ENCODE data around the gene SPRYD3.
"Not testable (repeated sequence)": the region's sequence is repeated elsewhere in the genome, so short reads cannot be mapped to it uniquely, and the experiment has no call there.

Gene SPRYD3

DNA sequence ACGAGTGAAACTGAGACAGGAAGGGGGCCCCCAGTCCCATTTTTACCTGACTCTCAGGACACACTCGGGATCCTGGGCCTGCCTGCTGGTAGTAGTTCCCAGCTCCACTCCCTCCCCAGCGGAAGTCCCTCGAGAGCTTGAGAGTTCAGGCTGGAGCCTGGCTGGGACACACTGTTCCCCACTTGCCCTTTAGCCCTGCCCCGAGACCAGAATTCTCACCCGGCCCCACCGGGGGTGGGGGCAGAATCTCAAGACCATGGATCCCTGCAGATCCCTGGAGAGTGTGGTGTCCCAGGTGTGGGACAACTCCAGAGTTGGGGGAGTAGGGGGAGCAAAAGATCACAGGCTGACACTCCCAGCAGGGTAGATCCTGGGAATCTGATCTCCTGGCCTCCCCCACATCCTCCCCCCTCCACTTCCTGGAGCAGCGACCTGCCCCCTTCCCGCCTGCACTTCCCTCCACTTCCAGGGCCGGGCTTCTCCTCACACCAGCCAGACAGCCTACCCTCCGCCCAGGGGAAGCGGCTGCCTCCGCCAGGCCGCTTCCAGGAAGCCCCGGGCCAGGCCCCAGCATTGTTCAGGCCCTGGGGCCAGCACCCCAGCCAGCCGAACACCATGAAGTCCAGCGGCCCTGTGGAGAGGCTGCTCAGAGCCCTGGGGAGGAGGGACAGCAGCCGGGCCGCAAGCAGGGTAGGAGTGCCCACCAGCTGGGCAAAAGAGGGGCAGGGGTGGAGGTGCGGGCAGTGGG is 29.4 kb downstream of the SPRYD3 start, which contains the start of gene TNS2:
Gene TNS2, plus strand, starts transcription at position 495 of the 748 bp plus-strand sequence. Its CDS starts 121 bp downstream, at position 616.
- DNase-seq = peak; percentile 43

DNA sequence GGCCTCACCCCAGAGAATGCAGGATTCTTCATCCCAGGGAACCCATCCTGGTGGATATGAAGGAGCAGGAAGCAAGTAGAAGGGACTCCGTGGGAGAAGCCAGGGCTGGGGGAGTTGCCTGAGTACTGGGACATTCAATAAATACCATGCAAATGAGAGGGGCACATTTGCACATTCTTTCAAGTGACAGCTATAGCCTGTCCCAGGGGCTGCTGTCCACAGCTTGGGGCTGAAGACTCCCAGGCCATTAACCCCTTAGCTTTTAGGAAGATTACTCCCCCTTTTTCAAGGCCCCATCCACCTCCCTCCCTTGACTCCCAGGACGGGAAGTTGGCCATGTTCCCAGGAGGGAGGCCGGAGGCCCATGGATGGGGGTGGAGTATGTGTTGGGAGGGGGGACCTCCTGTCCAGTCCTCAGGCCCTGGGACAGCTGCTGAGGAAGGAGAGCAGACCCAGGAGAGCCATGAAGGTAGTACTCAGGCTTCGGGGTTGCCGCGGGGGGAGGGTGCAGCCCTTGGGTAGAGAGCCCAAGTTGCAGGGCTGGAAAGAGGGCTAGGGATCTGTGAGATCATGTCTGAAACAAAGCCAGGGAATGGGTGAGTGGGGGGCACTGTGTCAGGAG is 30.3 kb downstream of the SPRYD3 start:
- DNase-seq = no peak

DNA sequence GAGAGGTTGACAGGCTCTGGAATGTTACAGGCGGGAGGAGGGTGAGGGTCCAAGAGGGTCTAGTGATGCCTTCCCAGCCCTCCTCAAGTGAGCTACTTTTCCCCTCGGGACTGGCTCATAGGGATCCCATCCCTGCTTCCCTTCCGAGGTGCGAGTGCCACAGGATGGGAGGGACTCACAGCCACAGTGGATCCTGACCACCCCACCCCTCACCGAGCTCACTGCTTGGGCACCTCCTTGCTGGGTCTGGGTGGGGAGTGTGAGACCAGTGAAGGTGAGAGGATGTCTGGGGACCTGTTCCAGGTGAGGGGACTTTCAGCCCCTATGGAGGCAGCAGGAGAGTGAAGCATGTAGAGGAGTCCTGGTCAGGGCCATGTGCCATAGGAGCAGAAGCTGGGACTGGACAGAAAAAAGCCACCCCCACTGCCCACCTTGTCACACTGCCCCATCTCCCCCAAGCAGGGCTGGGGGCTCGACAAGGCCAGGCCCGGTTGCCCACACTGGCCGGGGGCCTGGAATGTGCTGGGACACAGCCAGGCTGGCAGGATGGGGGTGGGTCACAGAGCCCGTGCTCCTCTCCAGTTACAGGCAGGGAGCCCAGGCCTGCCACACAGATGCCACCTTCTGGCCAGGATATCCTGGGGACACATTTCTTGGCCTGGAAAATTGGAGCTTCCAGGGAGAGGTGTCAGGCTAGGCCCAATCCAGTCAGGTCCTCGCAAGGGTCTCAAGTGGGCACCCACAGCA is 31.0 kb downstream of the SPRYD3 start:
- peak; percentile 65 for DNase-seq

DNA sequence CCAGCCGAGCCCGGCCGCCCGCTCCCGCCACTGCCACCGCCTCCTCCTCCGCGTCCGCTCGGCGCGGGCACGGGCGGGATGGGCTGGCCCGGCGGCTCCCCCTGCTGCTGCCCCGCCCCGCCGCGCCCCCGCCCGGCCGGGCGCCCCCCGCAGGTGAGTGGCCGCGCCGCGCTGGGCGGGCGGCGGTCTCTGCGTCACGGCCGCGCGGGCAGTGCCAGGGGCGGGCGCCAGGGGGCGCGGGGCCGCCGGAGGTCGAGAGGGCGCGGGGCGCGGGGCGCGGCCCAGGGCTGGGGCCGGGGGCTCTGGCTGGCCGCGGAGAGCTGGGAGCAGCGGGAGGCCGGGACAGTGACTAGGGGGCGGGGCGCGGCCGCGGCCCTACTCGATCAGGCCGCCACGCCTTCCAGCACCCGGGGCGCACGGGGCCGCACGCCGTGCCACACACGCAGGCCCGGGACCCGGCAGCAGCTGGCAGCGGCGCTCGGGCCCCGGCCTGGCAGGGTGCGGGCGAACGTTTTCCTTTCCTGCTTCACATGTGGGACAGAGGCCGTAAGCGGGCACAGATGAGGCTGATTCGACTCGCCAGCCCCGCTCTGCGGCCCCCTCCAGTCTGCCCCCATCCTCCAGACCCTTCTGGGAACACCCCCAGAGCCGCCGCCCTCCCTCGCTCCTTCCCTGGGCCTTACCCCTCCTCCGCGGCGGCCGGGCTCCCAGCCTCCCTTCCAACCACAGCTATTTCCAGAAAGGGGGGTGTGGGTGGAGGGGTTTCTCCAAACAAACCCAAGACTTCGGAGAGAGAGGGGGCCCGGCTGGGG is 31.8 kb downstream of the SPRYD3 start:
- DNase-seq = peak; percentile 82

DNA sequence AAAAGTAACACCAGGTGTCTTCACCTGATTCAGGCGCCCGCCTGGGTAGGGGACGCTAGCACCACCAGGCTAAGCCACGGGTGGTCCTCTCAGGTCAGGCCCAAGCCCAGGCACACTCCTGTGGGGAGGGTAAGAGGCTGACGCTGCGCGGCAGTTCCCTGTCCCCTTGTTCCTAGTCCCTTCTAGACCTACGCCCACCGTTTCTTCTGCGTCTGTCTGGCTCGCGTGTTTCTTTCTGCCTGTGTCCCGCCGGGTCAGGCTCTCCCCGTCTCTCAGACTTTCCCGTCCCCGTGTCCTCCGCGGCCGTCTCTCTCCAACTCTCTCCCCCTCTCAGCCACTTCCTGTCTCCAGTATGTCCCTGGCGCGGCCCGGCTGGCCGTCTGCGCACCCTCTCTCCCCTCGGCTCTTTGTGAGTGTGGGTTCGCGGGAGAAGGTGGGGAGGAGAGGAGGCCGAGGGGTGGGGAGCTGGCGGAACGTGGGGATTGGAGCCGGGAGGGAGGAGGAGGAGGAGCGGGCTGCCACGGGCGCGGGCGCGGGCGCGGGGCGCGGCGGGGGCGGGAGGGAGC is 32.5 kb downstream of the SPRYD3 start:
- DNase-seq = peak; percentile 86

DNA sequence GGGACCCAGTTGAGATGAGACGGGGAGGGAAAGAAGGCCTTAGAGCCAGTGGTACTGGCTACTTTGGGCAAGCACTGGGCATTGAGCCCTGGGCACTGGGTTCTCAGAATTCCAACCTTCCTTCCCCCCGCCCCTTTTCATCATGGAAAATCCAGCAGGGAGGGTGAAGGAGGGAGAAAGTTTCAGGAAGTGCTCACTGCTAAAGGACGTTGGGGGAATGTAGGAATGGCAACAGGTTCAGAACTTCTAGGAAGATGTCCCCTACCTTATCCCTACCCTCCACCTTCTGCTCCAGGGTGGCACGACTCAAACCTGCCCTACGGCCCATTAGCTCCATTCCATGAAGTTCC is 33.5 kb downstream of the SPRYD3 start:
- no peak for DNase-seq

DNA sequence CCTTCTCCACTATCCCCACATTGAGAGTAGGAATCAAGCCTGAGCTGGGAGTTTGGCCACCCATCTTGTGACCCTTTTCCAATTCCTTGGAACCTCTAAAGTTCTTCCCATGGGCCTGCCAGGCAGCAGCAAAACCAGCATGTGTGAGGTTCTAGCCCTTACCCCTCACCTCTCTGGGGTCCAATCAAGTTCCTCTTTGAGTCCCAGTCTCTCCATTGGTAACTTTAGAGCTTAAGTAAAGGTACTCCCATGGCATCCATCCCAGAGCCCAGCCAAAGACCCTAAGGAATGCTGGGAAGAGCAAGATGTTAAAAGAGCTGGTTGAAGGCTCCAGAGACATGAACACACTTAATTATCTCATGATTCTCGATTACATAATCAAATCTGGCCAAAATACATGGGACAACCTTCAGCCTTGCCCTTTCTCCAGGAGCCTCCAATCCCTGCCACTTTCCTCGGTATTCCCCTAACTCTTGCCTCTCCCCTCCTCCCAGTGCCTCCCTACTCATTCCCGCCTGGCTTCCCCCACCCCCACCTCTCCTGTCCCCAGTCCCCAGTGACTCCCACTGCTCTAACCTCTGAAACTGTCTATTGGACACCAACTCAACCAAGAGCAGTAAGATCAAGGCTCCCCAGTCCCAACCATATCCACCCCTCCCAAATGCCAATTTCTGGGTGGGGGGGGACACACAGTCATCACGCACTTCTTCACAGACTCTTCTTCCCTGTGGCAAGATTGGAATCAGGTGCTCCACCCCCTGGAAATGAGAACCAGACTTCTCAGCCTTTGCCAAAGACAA is 34.1 kb downstream of the SPRYD3 start:
- no peak for DNase-seq

DNA sequence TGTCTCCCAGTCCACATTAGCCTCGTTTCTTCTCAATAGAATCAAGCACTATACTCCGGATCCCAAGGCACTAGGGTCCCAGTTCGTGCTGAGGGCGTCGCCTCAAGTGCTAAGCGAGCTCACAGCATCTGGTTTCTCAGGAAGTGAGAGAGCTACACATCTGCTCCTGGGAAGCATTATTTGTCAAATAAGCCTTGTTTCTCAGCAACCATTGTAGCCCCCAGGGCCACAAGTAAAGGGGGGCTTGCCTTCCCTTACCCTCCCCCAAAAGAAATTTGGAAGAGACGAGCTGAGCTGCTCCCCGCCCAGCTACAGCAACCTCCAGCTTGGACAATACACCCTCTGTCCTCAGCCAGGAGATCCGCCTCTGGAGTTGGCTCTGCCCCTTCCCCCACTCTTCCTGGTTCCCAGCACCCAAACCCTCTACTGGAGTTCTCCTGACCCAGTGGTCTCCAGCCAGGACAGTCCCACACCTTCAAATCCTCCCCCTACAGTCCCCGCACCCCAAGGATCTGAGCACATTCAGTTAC is 35.1 kb downstream of the SPRYD3 start:
- DNase-seq = peak; percentile 12

DNA sequence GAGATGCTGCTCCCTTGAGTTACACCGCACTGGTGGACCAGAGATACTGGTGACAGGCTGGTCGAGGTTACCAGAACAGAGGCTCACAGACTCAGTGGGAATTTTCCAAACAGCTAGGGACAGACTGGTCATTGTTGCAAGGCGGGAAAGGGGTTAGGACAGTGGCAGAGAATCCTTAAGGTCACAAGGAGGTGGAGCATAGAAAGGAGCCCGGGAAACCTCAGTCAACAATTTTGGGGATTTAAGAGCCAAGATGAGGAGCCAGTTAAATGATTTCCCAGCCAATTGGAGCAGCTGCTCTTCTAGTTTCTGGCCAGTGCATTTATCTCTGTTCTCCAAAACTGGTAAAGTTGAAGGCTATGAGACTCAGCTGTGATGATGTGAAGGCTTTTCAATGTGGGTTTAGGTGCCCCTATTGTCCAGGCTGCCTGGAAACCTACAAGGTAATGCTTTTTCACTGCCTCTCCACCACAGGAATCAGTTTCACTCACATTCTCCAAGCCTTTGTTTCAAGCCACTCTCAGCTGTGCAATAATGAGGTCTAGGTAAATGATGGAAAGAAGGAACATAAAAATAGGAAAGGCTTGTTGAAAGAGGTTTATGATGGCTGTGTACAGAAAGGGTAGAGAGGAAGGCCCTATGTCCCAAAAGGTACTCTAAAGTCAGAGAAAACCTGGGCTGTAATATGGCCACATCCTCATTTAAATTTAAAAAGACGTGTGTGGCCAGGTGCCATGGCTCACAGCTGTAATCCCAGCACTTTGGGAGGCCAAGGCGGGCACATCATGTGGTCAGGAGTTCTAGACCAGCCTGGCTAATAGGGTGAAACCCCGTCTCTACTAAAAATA is 36.4 kb downstream of the SPRYD3 start:
- DNase-seq = no peak

DNA sequence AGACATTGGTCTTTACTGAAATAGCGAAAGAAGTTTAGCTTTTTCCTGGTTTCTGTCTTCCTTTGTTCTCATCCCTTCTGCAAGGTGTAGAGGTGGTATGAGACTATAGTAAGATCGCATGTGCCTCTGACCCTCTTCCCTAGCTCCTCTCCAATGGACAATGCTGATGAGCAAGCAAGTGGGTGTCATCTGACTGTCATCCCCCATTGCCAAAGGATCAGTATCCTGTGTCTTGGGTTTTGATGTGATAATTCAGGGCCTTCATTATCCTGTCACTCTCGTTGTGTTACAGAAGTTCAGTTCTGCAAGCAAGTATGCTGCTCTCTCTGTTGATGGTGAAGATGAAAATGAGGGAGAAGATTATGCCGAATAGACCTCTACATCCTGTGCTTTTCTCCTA is 39.3 kb downstream of the SPRYD3 start:
- DNase-seq = no peak

DNA sequence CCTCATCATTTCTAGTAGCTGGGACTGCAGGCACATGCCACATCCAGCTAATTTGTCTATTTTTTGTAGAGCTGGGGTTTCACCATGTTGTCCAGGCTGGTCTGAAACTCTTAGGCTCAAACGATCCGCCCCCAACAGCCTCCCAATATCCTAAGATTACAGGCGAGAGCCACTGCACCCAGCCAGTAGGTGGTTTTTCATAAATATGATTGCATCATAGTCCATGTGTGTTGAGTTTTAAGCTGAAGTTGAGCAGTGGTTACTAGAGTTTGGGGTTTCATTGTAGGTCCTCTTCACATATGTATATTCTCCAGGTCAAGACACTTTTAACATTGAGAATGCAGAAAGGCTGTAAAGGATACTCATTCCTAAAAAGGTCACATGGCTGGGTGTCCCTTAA is 42.4 kb downstream of the SPRYD3 start:
- DNase-seq = no peak

DNA sequence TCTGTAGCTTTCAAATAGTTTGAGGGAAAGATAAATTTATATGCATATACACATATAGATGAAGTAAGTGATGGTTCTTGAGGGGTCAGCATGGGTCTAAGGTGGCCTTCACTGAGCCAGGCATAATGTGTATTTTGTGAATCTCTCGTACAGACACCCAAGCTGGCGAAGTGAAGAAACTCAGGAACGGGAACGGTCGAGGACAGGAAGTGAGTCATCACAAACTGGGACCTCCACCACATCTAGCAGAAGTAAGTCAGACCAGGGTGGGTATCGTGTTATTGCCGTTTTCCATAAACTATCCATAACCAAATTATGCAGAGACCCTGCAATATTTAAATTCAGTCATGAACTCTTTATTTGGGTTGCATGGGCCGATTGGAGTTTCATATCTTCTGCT is 44.7 kb downstream of the SPRYD3 start:
- no peak for DNase-seq

DNA sequence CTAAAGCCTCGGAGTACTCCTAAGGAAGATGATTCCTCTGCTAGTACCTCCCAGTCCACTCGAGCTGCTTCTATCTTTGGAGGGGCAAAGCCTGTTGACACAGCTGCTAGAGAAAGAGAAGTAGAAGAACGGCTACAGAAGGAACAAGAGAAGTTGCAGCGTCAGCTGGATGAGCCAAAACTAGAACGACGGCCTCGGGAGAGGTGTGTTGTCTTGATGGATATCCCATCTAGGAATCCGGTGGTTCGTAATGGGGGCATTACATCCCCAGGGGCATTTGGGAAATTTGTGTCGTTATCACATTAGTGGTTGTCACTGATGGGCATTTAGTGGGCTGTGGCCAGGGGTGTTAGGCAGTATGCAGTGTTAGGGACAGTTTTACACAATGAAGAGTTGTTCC is 45.4 kb downstream of the SPRYD3 start:
- DNase-seq = not testable (repeated sequence)

DNA sequence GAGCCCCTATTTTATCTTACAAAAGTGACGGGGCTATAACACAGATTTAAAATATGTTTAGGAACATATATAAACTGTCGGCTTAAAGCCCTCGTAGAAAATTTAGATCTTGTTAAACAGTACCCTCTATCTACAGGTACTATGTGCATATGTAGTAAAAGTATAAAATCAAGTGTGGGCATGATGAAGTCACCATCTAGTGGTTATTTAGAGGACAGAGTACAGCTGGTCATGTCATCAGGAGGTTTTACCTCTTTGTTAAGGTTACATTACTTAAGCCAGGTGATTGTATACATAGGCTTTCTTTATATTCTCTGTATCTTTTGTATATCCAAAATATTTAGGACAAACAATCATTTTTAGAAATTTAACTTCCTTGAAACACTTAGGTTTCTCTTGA is 47.6 kb downstream of the SPRYD3 start:
- no peak for DNase-seq

DNA sequence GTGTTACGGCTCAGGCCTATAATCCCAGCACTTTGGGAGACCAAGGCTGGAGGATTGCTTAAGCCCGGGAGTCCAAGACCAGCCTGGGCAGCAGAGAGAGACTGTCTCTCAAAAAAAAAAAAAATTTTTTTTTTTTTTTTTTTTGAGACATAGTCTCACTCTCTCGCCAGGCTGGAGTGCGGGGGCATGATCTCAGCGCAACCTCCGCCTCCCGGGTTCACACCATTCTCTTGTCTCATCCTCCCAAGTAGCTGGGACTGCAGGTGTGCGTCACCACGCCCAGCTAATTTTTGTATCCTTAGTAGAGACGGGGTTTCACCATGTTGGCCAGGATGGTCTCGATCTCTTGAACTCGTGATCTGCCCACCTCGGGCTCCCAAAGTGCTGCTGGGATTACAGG is 52.2 kb downstream of the SPRYD3 start:
- DNase-seq = not testable (repeated sequence)

DNA sequence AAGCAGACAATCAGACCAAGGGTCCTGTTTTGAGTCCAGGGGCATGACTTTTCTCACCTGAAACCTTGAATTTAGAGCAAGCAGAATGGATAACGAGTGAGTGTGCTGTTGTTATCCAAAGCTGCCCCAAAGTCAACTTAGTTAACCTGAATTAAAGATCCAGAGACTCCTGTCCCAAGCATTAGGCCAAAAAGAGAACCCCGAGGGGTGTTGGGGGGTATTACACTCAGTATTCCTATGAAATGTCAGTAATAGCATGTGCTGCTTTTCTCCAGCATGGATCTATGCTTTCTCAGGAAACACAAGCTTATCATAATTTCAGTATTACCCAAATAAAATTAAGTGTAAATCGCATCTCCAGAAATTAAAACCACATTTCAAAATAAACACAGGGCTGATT is 53.9 kb downstream of the SPRYD3 start:
- no peak for DNase-seq

DNA sequence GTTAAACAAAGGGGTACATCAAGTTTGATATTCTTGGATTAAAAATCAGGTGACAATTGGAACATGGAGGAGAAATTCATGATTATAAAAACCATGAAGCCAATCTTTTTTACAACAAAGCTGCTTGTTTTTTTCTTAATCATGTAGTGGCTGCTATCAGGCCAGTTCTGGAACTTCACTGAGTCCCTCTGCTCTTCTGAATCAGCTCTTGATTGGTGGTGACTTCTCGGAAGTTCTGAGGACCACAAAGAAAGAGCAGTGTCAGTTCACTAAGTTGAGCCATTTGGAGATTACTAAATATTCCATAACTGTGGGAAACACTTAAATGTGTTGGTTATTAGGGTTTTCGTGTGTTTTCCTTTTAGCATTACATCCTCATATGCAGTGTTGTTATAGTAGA is 64.5 kb downstream of the SPRYD3 start:
- DNase-seq = no peak

Measured in retina (tissue), 1 donor.